Regular cardiac myocyte (primary cell): Measurements from ENCODE around the gene ZBTB44. TPM values are rescaled to one million over a fixed set of nuclear protein-coding genes. Genes with fewer than 3 reads are reported as not detected.

Source experiments
- total RNA-seq: library from RNA; depleted of rRNA; stranded (reverse); fragments of >200 nt; gene quantifications from 2 replicates; pipeline ENCODE4 v1.2.3, GENCODE V29; 2014

Gene ZBTB44, protein sequence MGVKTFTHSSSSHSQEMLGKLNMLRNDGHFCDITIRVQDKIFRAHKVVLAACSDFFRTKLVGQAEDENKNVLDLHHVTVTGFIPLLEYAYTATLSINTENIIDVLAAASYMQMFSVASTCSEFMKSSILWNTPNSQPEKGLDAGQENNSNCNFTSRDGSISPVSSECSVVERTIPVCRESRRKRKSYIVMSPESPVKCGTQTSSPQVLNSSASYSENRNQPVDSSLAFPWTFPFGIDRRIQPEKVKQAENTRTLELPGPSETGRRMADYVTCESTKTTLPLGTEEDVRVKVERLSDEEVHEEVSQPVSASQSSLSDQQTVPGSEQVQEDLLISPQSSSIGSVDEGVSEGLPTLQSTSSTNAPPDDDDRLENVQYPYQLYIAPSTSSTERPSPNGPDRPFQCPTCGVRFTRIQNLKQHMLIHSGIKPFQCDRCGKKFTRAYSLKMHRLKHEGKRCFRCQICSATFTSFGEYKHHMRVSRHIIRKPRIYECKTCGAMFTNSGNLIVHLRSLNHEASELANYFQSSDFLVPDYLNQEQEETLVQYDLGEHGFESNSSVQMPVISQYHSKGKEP
- total RNA-seq = 21.5 and 45.7 TPM in 2 replicates

DNA sequence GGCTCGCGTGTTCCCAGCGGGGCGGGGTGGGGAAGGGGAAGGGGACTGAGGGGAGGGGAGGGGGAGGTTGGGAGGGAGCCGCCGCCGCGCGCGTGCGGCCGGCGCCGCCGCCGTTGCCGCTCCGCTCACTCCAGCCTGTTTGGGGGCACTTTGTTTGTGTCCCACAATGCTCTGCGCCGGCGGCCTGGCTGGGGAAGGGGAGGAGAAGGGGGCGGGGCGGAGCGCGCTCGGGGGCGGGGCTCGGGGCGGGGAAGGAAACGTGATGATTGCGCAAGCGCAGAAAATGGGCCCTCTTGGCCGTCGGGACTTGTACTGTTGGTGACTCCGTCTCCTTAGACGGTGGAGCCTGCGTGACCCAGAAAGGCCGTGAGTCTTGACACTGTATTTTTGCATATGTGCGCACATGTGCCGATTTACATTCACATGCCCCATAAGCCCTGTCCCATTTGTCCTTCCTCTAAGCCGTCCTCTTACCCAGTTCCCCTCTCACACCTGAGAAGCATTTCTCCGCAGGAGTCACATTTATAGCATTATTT, at the start of gene ZBTB44:
Gene ZBTB44, minus strand, starts transcription at position 168 of the 536 bp plus-strand sequence. CDS start 53,044 bp downstream, outside the sequence.

Other genes with a start within 250 kb of the ZBTB44 start
- 540 and 552 TPM in 2 replicates for gene APLP2, start 245.0 kb downstream of the ZBTB44 start, total RNA-seq
- gene ST14, start 155.1 kb downstream of the ZBTB44 start, total RNA-seq = under 0.01 TPM in 2 replicates
- gene ADAMTS8, start 113.7 kb upstream of the ZBTB44 start, total RNA-seq = 0.19 and 0.28 TPM in 2 replicates
- gene ADAMTS15, start 133.7 kb upstream of the ZBTB44 start, total RNA-seq = 13.5 and 29.1 TPM in 2 replicates